ENCODE results near the gene GIMAP7. TPM values are rescaled to one million over a fixed set of nuclear protein-coding genes. Genes with fewer than 3 reads are reported as not detected.

Gene GIMAP7
- total RNA-seq, result under 0.01 and 0.19 TPM in 2 replicates

GRCh38 chr7:150514748-150515222 lies at the start of gene GIMAP7:
GIMAP7 (plus strand) TSS chr7:150514872; CDS start chr7:150519975, 5,103 bp downstream.

GRCh38 chr7:150567169-150567568 lies 52.5 kb downstream of the GIMAP7 start, which contains the start of gene GIMAP4:
GIMAP4 (plus strand) TSS chr7:150567390; CDS start chr7:150569902, 2,512 bp downstream.

Other genes with a start within 250 kb of the GIMAP7 start
- 0.85 and 0.96 TPM in 2 replicates for gene LRRC61, start 191.5 kb upstream of the GIMAP7 start, total RNA-seq
- gene ACTR3C, start 191.3 kb upstream of the GIMAP7 start, total RNA-seq, result 0.19 and 1.7 TPM in 2 replicates
- 1.3 and 25.4 TPM in 2 replicates for gene RARRES2, start 173.2 kb upstream of the GIMAP7 start, total RNA-seq
- 35.5 and 37.0 TPM in 2 replicates for gene REPIN1, start 146.1 kb upstream of the GIMAP7 start, total RNA-seq
- 3.5 and 3.7 TPM in 2 replicates for gene ZNF775, start 135.5 kb upstream of the GIMAP7 start, total RNA-seq
- gene GIMAP8, start 64.2 kb upstream of the GIMAP7 start, total RNA-seq, result 0.19 and 0.28 TPM in 2 replicates
- gene GIMAP4, start 52.5 kb downstream of the GIMAP7 start, total RNA-seq, result 0.56 and 0.58 TPM in 2 replicates
- 0.19 and 0.56 TPM in 2 replicates for gene GIMAP6, start 117.5 kb downstream of the GIMAP7 start, total RNA-seq
- gene GIMAP2, start 170.8 kb downstream of the GIMAP7 start, total RNA-seq, result 1.2 and 2.5 TPM in 2 replicates
- gene GIMAP1, start 201.7 kb downstream of the GIMAP7 start, total RNA-seq, result not detected in 2 replicates
- gene GIMAP5, start 222.5 kb downstream of the GIMAP7 start, total RNA-seq, result 0.28 and 0.38 TPM in 2 replicates